Heart left ventricle (tissue), 13 donors: ENCODE measurements around the gene ANGPTL1.

Experiments used
- CTCF ChIP-seq, 12 donors: fragments of 200-600 bp; sonication (generic) in 4 of 12; IDR thresholded peaks; one replicate each; pipeline versions ENCODE4 v1.5.0 to v1.8.0; 2018 to 2022; ENCODE audit warnings: antibody characterized with exemption in 12 of 12, mild to moderate bottlenecking in 5 of 12
- POLR2A ChIP-seq, 2 donors: fragments of 450-650 bp; IDR thresholded peaks; one replicate each; pipeline ENCODE4 v1.6.1; 2017; ENCODE audit warnings: antibody characterized with exemption in 2 of 2, mild to moderate bottlenecking in 2 of 2, moderate library complexity in 2 of 2
- donor health status: ischemic (EF 13 %, LVEDD 7.1; RV severe dilation, severe dysfunction).
- donor health status: DM: no; HTN: yes; CAD: no.
- donor health status: DM: no; HTN: no; CAD: no.
- donor health status: ischemic (EF 25% LVEDD 6.9; RV normal size, moderate dysfunction).
- donor health status: ischemic (EF 25% LVEDD 5.7; RV mildly dilated, moderate dysfunction).
- donor health status: ischemic (EF 35%, LVEDD 5.7; RV mildly dilated, moderate dysfunction).
- donor health status: nonischemic (EF 11% LVEDD 7.7; RV severe dilation, severe dysfunction).
- donor health status: DM: yes; HTN: yes; CAD: no.
- donor health status: PGD.
- donor health status: ischemic (EF 29% LVEDD 5.4; RV normal size, mild dysfunction).
- donor health status: nonischemic (EF 23%, LVEDD 6.1; RV moderate dilation, normal function).

GRCh38 chr1:178910023-178910422 is 39.1 kb upstream of the ANGPTL1 start:
- TF ChIP-seq CTCF (IDR thresholded peaks at IDR 0.05) (no peak), POLR2A (IDR thresholded peaks at IDR 0.05) (no peak)
